Activated T-cell treated with anti-CD3 and anti-CD28 coated beads, Interleukin-2, amount 50 U/mL, for 1 hour (primary cell): ENCODE data around the gene BRSK2.
"Not testable (repeated sequence)": the region's sequence is repeated elsewhere in the genome, so short reads cannot be mapped to it uniquely, and the experiment has no call there.

ENCODE experiments used
- DNase-seq: peaks from one replicate; pipeline ENCODE4 v3.0.0-alpha.2; 2020

Gene BRSK2

GRCh38 chr11:1389932-1390568 is at the start of gene BRSK2:
Gene BRSK2, plus strand, starts transcription at chr11:1389934. Its CDS starts 351 bp downstream, at chr11:1390285.
- DNase-seq = no peak

- DNase-seq = no peak
Observed at GRCh38 chr11:1340111-1340510, 49.6 kb upstream of the BRSK2 start.

- not testable (repeated sequence) for DNase-seq
Observed at GRCh38 chr11:1341226-1341625, 48.5 kb upstream of the BRSK2 start.

GRCh38 chr11:1341928-1342524 is 47.7 kb upstream of the BRSK2 start:
- DNase-seq = no peak

GRCh38 chr11:1342946-1343345 is 46.8 kb upstream of the BRSK2 start:
- DNase-seq = no peak

GRCh38 chr11:1343391-1344055 is 46.2 kb upstream of the BRSK2 start:
- no peak for DNase-seq

GRCh38 chr11:1344056-1344635 is 45.6 kb upstream of the BRSK2 start:
- no peak for DNase-seq

GRCh38 chr11:1345737-1346513 is 43.8 kb upstream of the BRSK2 start:
- no peak for DNase-seq

- no peak for DNase-seq
Observed at GRCh38 chr11:1346669-1347390, 42.9 kb upstream of the BRSK2 start.

GRCh38 chr11:1347411-1347999 is 42.2 kb upstream of the BRSK2 start:
- DNase-seq = not testable (repeated sequence)

- no peak for DNase-seq
Observed at GRCh38 chr11:1348146-1348795, 41.5 kb upstream of the BRSK2 start.

- DNase-seq = no peak
Observed at GRCh38 chr11:1348796-1349326, 40.9 kb upstream of the BRSK2 start.

- DNase-seq = no peak
Observed at GRCh38 chr11:1349327-1350041, 40.2 kb upstream of the BRSK2 start.

GRCh38 chr11:1350086-1350725 is 39.5 kb upstream of the BRSK2 start:
- no peak for DNase-seq

- no peak for DNase-seq
Observed at GRCh38 chr11:1351278-1351937, 38.3 kb upstream of the BRSK2 start.

GRCh38 chr11:1352696-1353382 is 36.9 kb upstream of the BRSK2 start:
- DNase-seq = no peak

- DNase-seq = no peak
Observed at GRCh38 chr11:1353383-1354124, 36.2 kb upstream of the BRSK2 start.
